Fibroblast of villous mesenchyme (primary cell): ENCODE data around the gene FHL1. TPM values are rescaled to one million over a fixed set of nuclear protein-coding genes. Genes with fewer than 3 reads are reported as not detected.
"Not testable (repeated sequence)": the region's sequence is repeated elsewhere in the genome, so short reads cannot be mapped to it uniquely, and the experiment has no call there.

Source experiments
- DNase-seq: peaks from one replicate; pipeline ENCODE4 v3.0.0-alpha.2; 2010; ENCODE audit warnings: low read depth
- H3K4me3 ChIP-seq: 2 replicates; pipeline ENCODE4 v1.5.1; 2011; ENCODE audit warnings: low read depth, mild to moderate bottlenecking, low read length
- CTCF ChIP-seq: IDR thresholded peaks from 2 replicates; pipeline ENCODE4 v1.5.1; 2012; ENCODE audit warnings: low read depth, mild to moderate bottlenecking, low read length; ENCODE audit not compliant: insufficient read depth
- total RNA-seq: library from RNA; depleted of rRNA; stranded (reverse); fragments of >200 nt; gene quantifications from 2 replicates; pipeline ENCODE4 v1.2.3, GENCODE V29; 2012

The FHL1 gene
- total RNA-seq, 1 donor: 104 TPM

GRCh38 chrX:136228839-136229207 lies 81.5 kb downstream of the FHL1 start:
- no peak for TF ChIP-seq CTCF
- H3K4me3 ChIP-seq: no peak overlapping the region
- no peak for DNase-seq

DNA sequence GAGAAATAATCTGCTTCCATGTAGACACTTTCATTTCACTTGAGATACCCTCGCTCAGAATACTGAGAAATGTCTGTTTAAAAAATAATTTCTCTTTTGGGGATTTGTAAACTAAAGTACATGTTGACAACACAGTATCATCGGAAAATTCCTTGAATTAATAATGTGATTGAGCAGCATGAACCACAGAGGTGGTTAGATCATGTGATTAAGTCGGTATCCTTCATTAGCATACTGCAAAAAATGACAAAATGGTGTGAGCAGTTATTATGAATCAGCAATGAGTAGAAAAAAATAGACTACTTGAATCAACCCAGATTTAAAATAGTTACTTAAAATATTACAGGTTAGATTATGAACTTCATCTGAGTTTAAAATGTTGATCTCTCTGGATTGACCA lies 89.7 kb downstream of the FHL1 start:
- DNase-seq: no peak
- H3K4me3 ChIP-seq: no peak overlapping the region
- TF ChIP-seq CTCF: no peak

GRCh38 chrX:136237849-136238248 lies 90.5 kb downstream of the FHL1 start:
- H3K4me3 ChIP-seq, DNase-seq: not testable (repeated sequence)

DNA sequence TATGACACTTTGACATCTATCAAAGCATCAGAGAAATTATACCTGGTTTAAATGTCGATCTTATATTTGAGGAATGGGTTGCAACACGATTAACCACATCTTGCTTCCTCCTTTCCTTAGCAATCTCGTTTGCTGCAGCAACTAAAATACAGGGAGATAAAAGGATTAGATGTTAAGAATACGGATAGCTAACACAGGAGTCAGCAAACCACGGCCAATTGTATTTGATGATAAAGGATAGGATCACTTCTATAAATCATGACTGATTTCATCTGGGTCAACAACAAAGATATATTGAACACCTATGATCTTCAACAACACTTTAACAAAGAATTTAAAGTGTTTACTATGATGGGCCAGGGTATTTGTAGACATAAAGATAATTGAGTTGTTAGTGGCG lies 98.9 kb downstream of the FHL1 start:
- DNase-seq: no peak
- no peak overlapping the region for H3K4me3 ChIP-seq
- TF ChIP-seq CTCF: no peak

GRCh38 chrX:136250191-136251040 lies 103.1 kb downstream of the FHL1 start:
- peak overlapping the region; percentile 71 for H3K4me3 ChIP-seq
- DNase-seq: no peak
- no peak for TF ChIP-seq CTCF

DNA sequence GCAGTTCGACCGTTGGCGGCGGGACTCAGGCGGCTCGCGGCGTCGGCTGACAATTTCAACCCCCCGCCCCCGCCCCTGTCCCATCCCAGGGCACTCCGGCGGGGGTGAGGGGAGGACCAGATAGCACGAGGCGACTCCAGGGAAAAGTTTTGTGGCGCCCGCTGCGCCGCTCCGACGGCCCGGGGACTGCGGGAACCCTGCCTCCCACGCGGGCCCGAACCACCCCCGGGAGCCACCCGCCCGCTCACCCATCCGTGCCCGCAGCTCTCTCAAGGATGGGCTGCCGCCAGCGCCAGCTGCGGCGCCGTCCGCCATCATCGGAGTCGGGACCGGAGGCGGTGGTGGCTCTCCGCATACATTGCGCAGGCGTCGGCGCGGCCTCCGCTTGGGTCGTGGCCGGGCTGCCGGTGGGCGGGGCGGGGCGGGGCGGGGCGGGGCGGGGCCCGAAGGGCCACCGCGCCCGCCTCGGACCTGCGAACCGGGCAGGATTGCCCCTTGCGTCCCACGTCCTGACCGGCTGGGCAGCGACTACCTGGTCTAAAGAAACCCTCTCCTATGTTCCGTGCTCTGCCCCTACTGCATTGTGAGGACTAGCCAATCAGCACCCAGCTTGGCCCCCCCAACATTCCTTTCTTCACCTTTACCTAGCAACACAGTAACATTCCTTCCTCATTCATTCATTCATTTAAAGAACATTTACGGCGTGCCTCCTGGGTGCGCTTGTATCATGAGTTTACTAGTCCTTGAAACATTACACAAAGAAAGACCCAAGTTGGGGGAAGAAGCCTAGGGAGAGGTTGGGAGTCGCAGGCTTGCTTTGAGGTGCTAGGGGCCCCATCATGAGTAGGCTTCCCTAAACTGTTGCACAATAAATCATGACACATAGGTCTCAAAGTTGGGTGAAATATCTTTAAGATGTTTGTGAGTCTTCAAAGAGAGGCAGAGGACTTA lies 104.0 kb downstream of the FHL1 start, which contains the start of gene MAP7D3:
TSS of gene MAP7D3 (minus strand) at position 360 of the 951 bp plus-strand sequence. CDS start at position 318, 42 bp downstream.
- DNase-seq: peak; percentile 48
- no peak for TF ChIP-seq CTCF
- H3K4me3 ChIP-seq: peak within 1 kb of the TSS; percentile 71

DNA sequence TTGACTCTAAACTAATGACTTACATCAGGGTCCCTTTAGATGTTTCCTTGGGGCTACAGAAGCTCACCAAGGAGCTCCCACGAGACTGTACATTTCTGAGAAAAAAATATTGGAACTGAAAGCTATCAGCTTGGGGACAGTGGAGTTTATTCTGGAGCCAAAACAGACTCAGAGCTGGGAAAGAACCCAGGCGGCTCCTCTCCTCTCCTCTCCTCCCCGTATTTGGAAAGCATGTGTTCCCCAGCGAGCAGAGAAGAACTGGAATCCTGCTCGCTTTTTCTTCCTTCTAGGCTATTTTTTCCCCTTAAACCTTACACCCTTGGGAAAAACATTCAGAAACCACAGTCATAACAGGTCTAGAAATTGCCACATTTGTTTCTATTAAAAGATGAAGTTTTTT lies 108.2 kb downstream of the FHL1 start:
- H3K4me3 ChIP-seq: no peak overlapping the region
- no peak for TF ChIP-seq CTCF

More for the DNA sequence above, 108.2 kb downstream of the FHL1 start:
- no peak for DNase-seq
